OCI-LY1 (cell line): Measurements from ENCODE around the gene UQCR11.

Source experiments
- EZH2 ChIP-seq: fragments of 200-600 bp; sonication (generic), shearing (Covaris generic); IDR thresholded peaks from 2 replicates; pipeline ENCODE4 v1.8.0; 2017; ENCODE audit warnings: borderline replicate concordance, mixed run types, mild to moderate bottlenecking, antibody characterized with exemption, low read length, moderate library complexity, mixed read lengths
- TF ChIP-seq, protein P1 (sequence below): fragments of 200-600 bp; sonication (generic), shearing (Covaris generic); IDR thresholded peaks from 2 replicates; pipeline ENCODE4 v1.5.1; 2017; ENCODE audit warnings: mild to moderate bottlenecking, antibody characterized with exemption, low read length, moderate library complexity, mixed read lengths

DNA sequence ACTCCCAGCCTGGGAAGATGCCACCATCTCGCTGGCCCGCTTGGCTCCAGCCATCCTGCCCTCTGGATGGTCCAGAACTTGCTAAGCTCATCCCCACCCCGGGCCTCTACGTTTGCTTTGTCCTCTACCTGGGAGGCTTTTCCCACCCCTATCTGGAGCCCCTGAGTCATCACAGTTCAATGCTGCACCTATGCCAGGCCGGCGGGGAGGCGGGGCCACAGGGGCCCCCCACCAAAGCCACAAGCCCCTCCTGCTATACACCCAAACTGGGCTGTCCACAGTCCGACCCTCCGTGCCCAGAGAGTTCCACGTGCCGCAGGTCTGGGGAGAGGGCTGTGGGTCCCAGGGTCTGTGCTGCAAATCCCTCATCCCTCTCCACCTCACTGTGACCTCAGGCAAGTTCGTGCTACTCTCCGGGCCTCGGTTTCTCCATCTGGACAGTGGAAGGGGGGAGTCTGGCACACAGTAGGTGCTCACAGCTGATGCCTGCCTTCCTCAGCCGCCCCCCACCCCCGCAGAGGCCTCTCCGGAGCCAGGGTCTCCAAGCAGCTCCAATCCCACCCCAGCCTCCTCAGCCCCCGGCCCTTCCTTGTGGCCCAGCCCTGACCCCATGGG is 49.0 kb upstream of the UQCR11 start:
- no peak for TF ChIP-seq EZH2
- TF ChIP-seq, protein P1, sequence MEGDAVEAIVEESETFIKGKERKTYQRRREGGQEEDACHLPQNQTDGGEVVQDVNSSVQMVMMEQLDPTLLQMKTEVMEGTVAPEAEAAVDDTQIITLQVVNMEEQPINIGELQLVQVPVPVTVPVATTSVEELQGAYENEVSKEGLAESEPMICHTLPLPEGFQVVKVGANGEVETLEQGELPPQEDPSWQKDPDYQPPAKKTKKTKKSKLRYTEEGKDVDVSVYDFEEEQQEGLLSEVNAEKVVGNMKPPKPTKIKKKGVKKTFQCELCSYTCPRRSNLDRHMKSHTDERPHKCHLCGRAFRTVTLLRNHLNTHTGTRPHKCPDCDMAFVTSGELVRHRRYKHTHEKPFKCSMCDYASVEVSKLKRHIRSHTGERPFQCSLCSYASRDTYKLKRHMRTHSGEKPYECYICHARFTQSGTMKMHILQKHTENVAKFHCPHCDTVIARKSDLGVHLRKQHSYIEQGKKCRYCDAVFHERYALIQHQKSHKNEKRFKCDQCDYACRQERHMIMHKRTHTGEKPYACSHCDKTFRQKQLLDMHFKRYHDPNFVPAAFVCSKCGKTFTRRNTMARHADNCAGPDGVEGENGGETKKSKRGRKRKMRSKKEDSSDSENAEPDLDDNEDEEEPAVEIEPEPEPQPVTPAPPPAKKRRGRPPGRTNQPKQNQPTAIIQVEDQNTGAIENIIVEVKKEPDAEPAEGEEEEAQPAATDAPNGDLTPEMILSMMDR: no peak
